MM.1S (cell line): ENCODE data around the gene SLC18B1.

Experiments used
- DNase-seq: peaks from one replicate; pipeline ENCODE4 v3.0.0-alpha.2; 2015
- H2AFZ ChIP-seq: fragments of 300-600 bp; sonication (generic); 2 replicates; pipeline ENCODE4 v1.6.0; 2016; ENCODE audit warnings: antibody characterized with exemption, low read length
- H3F3A ChIP-seq: fragments of 300-600 bp; sonication (generic); 2 replicates; pipeline ENCODE4 v1.6.1; 2016; ENCODE audit warnings: mild to moderate bottlenecking, antibody characterized with exemption, low read length, moderate library complexity, mixed read lengths; ENCODE audit not compliant: insufficient read depth
- H3K27ac ChIP-seq: fragments of 300-600 bp; sonication (generic); 2 replicates; pipeline ENCODE4 v1.5.1; 2016; ENCODE audit warnings: mild to moderate bottlenecking, low read length
- H3K27me3 ChIP-seq: fragments of 300-600 bp; sonication (generic); replicated peaks from 2 replicates; pipeline ENCODE4 v1.6.0; 2016; ENCODE audit warnings: low read length; ENCODE audit not compliant: insufficient read depth
- H3K36me3 ChIP-seq: fragments of 300-600 bp; sonication (generic); replicated peaks from 2 replicates; pipeline ENCODE4 v1.6.1; 2016; ENCODE audit warnings: mild to moderate bottlenecking, low read length, mixed read lengths; ENCODE audit not compliant: insufficient read depth
- H3K4me1 ChIP-seq: fragments of 300-600 bp; sonication (generic); 2 replicates; pipeline ENCODE4 v1.6.1; 2016; ENCODE audit warnings: low read length, mixed read lengths
- H3K4me2 ChIP-seq: fragments of 300-600 bp; sonication (generic); 2 replicates; pipeline ENCODE4 v1.6.0; 2016; ENCODE audit warnings: low read depth, low read length
- H3K4me3 ChIP-seq: fragments of 300-600 bp; sonication (generic); 2 replicates; pipeline ENCODE4 v1.5.1; 2016; ENCODE audit warnings: low read length, mixed read lengths
- H3K79me2 ChIP-seq: fragments of 300-600 bp; sonication (generic); 2 replicates; pipeline ENCODE4 v1.6.1; 2016; ENCODE audit warnings: mixed run types, low read length, mixed read lengths
- H3K9ac ChIP-seq: fragments of 300-600 bp; sonication (generic); 2 replicates; pipeline ENCODE4 v1.6.1; 2016; ENCODE audit warnings: low read length, mixed read lengths
- H3K9me2 ChIP-seq: fragments of 300-600 bp; sonication (generic); replicated peaks from 2 replicates; pipeline ENCODE4 v1.6.1; 2016; ENCODE audit warnings: mild to moderate bottlenecking, low read length, mixed read lengths; ENCODE audit not compliant: insufficient read depth
- H3K9me3 ChIP-seq: fragments of 300-600 bp; sonication (generic); replicated peaks from 2 replicates; pipeline ENCODE4 v1.6.1; 2016; ENCODE audit warnings: mild to moderate bottlenecking, low read length, mixed read lengths; ENCODE audit not compliant: insufficient read depth
- H4K20me1 ChIP-seq: fragments of 300-600 bp; sonication (generic); 2 replicates; pipeline ENCODE4 v1.6.1; 2016; ENCODE audit warnings: mild to moderate bottlenecking, low read length, moderate library complexity, mixed read lengths; ENCODE audit not compliant: insufficient read depth
- CTCF ChIP-seq: fragments of 300-600 bp; sonication (generic); IDR thresholded peaks from 2 replicates; pipeline ENCODE4 v1.5.1; 2016; ENCODE audit warnings: antibody characterized with exemption, low read length, mixed read lengths
- EZH2 ChIP-seq: fragments of 300-600 bp; sonication (generic); optimal IDR thresholded peaks from 2 replicates; pipeline ENCODE3; 2017; ENCODE audit warnings: low read depth, mild to moderate bottlenecking, antibody characterized with exemption, low read length, mixed read lengths
- EZH2phosphoT487 ChIP-seq: fragments of 300-600 bp; sonication (generic); IDR thresholded peaks from 2 replicates; pipeline ENCODE4 v1.6.1; 2018; ENCODE audit warnings: antibody characterized with exemption, low read length

SLC18B1 gene

GRCh38 chr6:132819405-132820161, 21.1 kb upstream of the SLC18B1 start:
- Histone ChIP-seq H3F3A (peaks cover 70% of the 10 kb centered on the region), H3K9me2 (no peaks in the 10 kb centered on the region), H2AFZ (no peak overlapping the region), H3K4me3 (no peak overlapping the region), H3K79me2 (peaks cover 28% of the 10 kb centered on the region), H3K27me3 (no peaks in the 10 kb centered on the region), H3K4me1 (peaks cover 9% of the 10 kb centered on the region), H3K9me3 (no peaks in the 10 kb centered on the region), H3K27ac (no peak overlapping the region), H3K4me2 (no peak overlapping the region), H3K36me3 (peaks cover 21% of the 10 kb centered on the region), H3K9ac (no peak overlapping the region), H4K20me1 (peaks cover 44% of the 10 kb centered on the region)
- no peak for TF ChIP-seq CTCF
- no peak for TF ChIP-seq EZH2
- TF ChIP-seq EZH2phosphoT487: no peak
- no peak for DNase-seq

- no peak for TF ChIP-seq EZH2
- no peak for TF ChIP-seq CTCF
- TF ChIP-seq EZH2phosphoT487: no peak
- peaks cover 21% of the 10 kb centered on the region for H3K36me3 ChIP-seq
- H3K4me2 ChIP-seq: no peak overlapping the region
Observed at GRCh38 chr6:132818404-132819359, 20.2 kb upstream of the SLC18B1 start.

GRCh38 chr6:132817554-132818403, 19.3 kb upstream of the SLC18B1 start:
- no peak overlapping the region for H3K4me2 ChIP-seq
- no peaks in the 10 kb centered on the region for H3K9me2 ChIP-seq
- no peak for DNase-seq
- no peak overlapping the region for H3K4me3 ChIP-seq
- H3K27me3 ChIP-seq: no peaks in the 10 kb centered on the region
- TF ChIP-seq EZH2 (no peak), EZH2phosphoT487 (no peak)
- H3F3A ChIP-seq: peaks cover 79% of the 10 kb centered on the region
- H4K20me1 ChIP-seq: peaks cover 44% of the 10 kb centered on the region
- H3K9ac ChIP-seq: no peak overlapping the region
- H3K36me3 ChIP-seq: peaks cover 21% of the 10 kb centered on the region
- no peak overlapping the region for H2AFZ ChIP-seq
- peaks cover 30% of the 10 kb centered on the region for H3K79me2 ChIP-seq
- H3K9me3 ChIP-seq: no peaks in the 10 kb centered on the region
- no peak overlapping the region for H3K27ac ChIP-seq
- H3K4me1 ChIP-seq: peaks cover 9% of the 10 kb centered on the region

More at GRCh38 chr6:132818404-132819359, 20.2 kb upstream of the SLC18B1 start:
- Histone ChIP-seq H3K9ac (no peak overlapping the region), H3K4me1 (peaks cover 9% of the 10 kb centered on the region), H3F3A (peaks cover 73% of the 10 kb centered on the region), H3K79me2 (peaks cover 30% of the 10 kb centered on the region), H2AFZ (no peak overlapping the region), H3K4me3 (no peak overlapping the region), H4K20me1 (peaks cover 44% of the 10 kb centered on the region), H3K27ac (no peak overlapping the region), H3K9me3 (no peaks in the 10 kb centered on the region), H3K27me3 (no peaks in the 10 kb centered on the region), H3K9me2 (no peaks in the 10 kb centered on the region)
- DNase-seq: no peak
